Parathyroid adenoma (tissue), 2 donors: ENCODE results near the gene OR2D2.
A peak's percentile ranks its signal among the peaks of the same experiment; 100 is the strongest.

ENCODE experiments used
- H2AFZ ChIP-seq: fragments of 300-600 bp; sonication (generic); one replicate; pipeline ENCODE4 v1.7.0; 2017; ENCODE audit warnings: antibody characterized with exemption, mild to moderate bottlenecking
- H3K27ac ChIP-seq: fragments of 300-600 bp; sonication (generic); one replicate; pipeline ENCODE4 v1.7.0; 2017
- H3K27me3 ChIP-seq: fragments of 300-600 bp; sonication (generic); one replicate; pipeline ENCODE4 v1.7.0; 2017; ENCODE audit warnings: low read length; ENCODE audit not compliant: control insufficient read depth, insufficient read depth
- H3K36me3 ChIP-seq: fragments of 300-600 bp; sonication (generic); one replicate; pipeline ENCODE4 v1.7.0; 2017; ENCODE audit warnings: low read length; ENCODE audit not compliant: control insufficient read depth, insufficient read depth
- H3K4me1 ChIP-seq: fragments of 300-600 bp; sonication (generic); one replicate; pipeline ENCODE4 v1.7.0; 2017; ENCODE audit warnings: control low read depth
- H3K4me2 ChIP-seq: fragments of 300-600 bp; sonication (generic); one replicate; pipeline ENCODE4 v1.7.0; 2017; ENCODE audit warnings: low read length
- H3K4me3 ChIP-seq: fragments of 300-600 bp; sonication (generic); one replicate; pipeline ENCODE4 v1.7.0; 2017; ENCODE audit warnings: low read depth, low read length
- H3K79me2 ChIP-seq: fragments of 300-600 bp; sonication (generic); one replicate; pipeline ENCODE4 v1.7.0; 2017; ENCODE audit warnings: control low read depth
- H3K9ac ChIP-seq: fragments of 300-600 bp; sonication (generic); one replicate; pipeline ENCODE4 v1.7.0; 2017; ENCODE audit warnings: mild to moderate bottlenecking
- H3K9me3 ChIP-seq: fragments of 300-600 bp; sonication (generic); one replicate; pipeline ENCODE4 v1.7.0; 2017; ENCODE audit warnings: low read length; ENCODE audit not compliant: control insufficient read depth
- CTCF ChIP-seq: fragments of 300-600 bp; sonication (generic); IDR thresholded peaks from one replicate; pipeline ENCODE4 v1.7.0; 2017; ENCODE audit warnings: antibody characterized with exemption, mild to moderate bottlenecking
- donor health status: primary hyperparathyroidism.

The OR2D2 gene

GRCh38 chr11:6927030-6927617 is 34.8 kb upstream of the OR2D2 start:
- H3K79me2 ChIP-seq, result no peaks in the 10 kb centered on the region
- H3K36me3 ChIP-seq, result no peaks in the 10 kb centered on the region
- no peak for TF ChIP-seq CTCF
- no peak overlapping the region for H3K9ac ChIP-seq
- H3K27ac ChIP-seq, result no peak overlapping the region
- H3K4me3 ChIP-seq, result peak overlapping the region; percentile 62
- H3K27me3 ChIP-seq, result no peaks in the 10 kb centered on the region
- peak overlapping the region; percentile 63 for H2AFZ ChIP-seq
- no peaks in the 10 kb centered on the region for H3K4me1 ChIP-seq
- H3K4me2 ChIP-seq, result peak overlapping the region; percentile 79
- no peaks in the 10 kb centered on the region for H3K9me3 ChIP-seq

- TF ChIP-seq CTCF, result no peak
- Histone ChIP-seq H3K79me2 (no peaks in the 10 kb centered on the region), H2AFZ (peak within 1 kb of the TSS; percentile 63), H3K9me3 (no peaks in the 10 kb centered on the region), H3K27ac (no peak within 1 kb of the TSS), H3K4me2 (peak within 1 kb of the TSS; percentile 79), H3K27me3 (no peaks in the 10 kb centered on the region), H3K4me3 (peak within 1 kb of the TSS; percentile 62), H3K9ac (no peak within 1 kb of the TSS), H3K36me3 (no peaks in the 10 kb centered on the region), H3K4me1 (no peaks in the 10 kb centered on the region)
Measured at GRCh38 chr11:6926208-6927029, 34.1 kb upstream of the OR2D2 start, which contains the start of gene ZNF215. Gene ZNF215 (plus strand): TSS chr11:6926426. CDS start chr11:6932273, 5,847 bp downstream.

GRCh38 chr11:6925636-6926207 is 33.4 kb upstream of the OR2D2 start:
- H3K79me2 ChIP-seq, result no peaks in the 10 kb centered on the region
- no peaks in the 10 kb centered on the region for H3K36me3 ChIP-seq
- H2AFZ ChIP-seq, result peak overlapping the region; percentile 28
- no peaks in the 10 kb centered on the region for H3K9me3 ChIP-seq
- H3K27me3 ChIP-seq, result no peaks in the 10 kb centered on the region
- H3K4me3 ChIP-seq, result peak overlapping the region; percentile 62
- no peak overlapping the region for H3K27ac ChIP-seq
- no peak overlapping the region for H3K9ac ChIP-seq
- no peak for TF ChIP-seq CTCF
- no peaks in the 10 kb centered on the region for H3K4me1 ChIP-seq
- H3K4me2 ChIP-seq, result peak overlapping the region; percentile 79

- H3K36me3 ChIP-seq, result no peaks in the 10 kb centered on the region
- no peaks in the 10 kb centered on the region for H3K79me2 ChIP-seq
- no peak overlapping the region for H2AFZ ChIP-seq
- H3K9me3 ChIP-seq, result no peaks in the 10 kb centered on the region
- TF ChIP-seq CTCF, result no peak
- no peak overlapping the region for H3K9ac ChIP-seq
- H3K4me1 ChIP-seq, result no peaks in the 10 kb centered on the region
- no peak overlapping the region for H3K27ac ChIP-seq
- no peak overlapping the region for H3K4me2 ChIP-seq
- no peaks in the 10 kb centered on the region for H3K27me3 ChIP-seq
- H3K4me3 ChIP-seq, result no peak overlapping the region
Measured at GRCh38 chr11:6925007-6925577, 32.8 kb upstream of the OR2D2 start.
